ENCODE results near the gene DIP2C. TPM values are rescaled to one million over a fixed set of nuclear protein-coding genes. Genes with fewer than 3 reads are reported as not detected.
"Not testable (repeated sequence)": the region's sequence is repeated elsewhere in the genome, so short reads cannot be mapped to it uniquely, and the experiment has no call there.

Gene DIP2C
- total RNA-seq, 1 donor from 2014 or later = 18.4 TPM

GRCh38 chr10:351770-352334, 337.6 kb downstream of the DIP2C start:
- Histone ChIP-seq H3K4me3 (no peak overlapping the region), H3K27ac (no peak overlapping the region), H3K4me1 (no peaks in the 10 kb centered on the region), H3K9me3 (no peaks in the 10 kb centered on the region), H3K36me3 (peaks cover 0 to 32% of the 10 kb centered on the region in 2 donors), H3K27me3 (no peaks in the 10 kb centered on the region)
- intact Hi-C loops (cut with DNase I) = no loop called here
- DNase-seq (ENCODE audit: extremely low spot score in 2 of 2) = no peak
- TF ChIP-seq POLR2A (IDR thresholded peaks at IDR 0.05) (no peak), CTCF (IDR thresholded peaks at IDR 0.05) (no peak), POLR2AphosphoS5 (IDR thresholded peaks at IDR 0.05; ENCODE audit: insufficient read depth in 1 of 2, low read depth in 1 of 2) (no peak)

GRCh38 chr10:350981-351501, 338.4 kb downstream of the DIP2C start:
- H3K9me3 ChIP-seq = no peaks in the 10 kb centered on the region
- TF ChIP-seq CTCF (IDR thresholded peaks at IDR 0.05) (no peak), POLR2A (IDR thresholded peaks at IDR 0.05) (no peak), POLR2AphosphoS5 (IDR thresholded peaks at IDR 0.05; ENCODE audit: insufficient read depth in 1 of 2, low read depth in 1 of 2) (no peak)
- H3K4me3 ChIP-seq = no peak overlapping the region
- H3K4me1 ChIP-seq = no peaks in the 10 kb centered on the region
- no peaks in the 10 kb centered on the region for H3K27me3 ChIP-seq
- intact Hi-C loops (cut with DNase I) = no loop called here
- H3K27ac ChIP-seq = no peak overlapping the region
- DNase-seq (ENCODE audit: extremely low spot score in 2 of 2) = no peak
- peaks cover 0 to 32% of the 10 kb centered on the region in 2 donors for H3K36me3 ChIP-seq

- no peaks in the 10 kb centered on the region for H3K27me3 ChIP-seq
- TF ChIP-seq POLR2A (IDR thresholded peaks at IDR 0.05) = no peak
- no peak for TF ChIP-seq CTCF (IDR thresholded peaks at IDR 0.05)
- no peak for TF ChIP-seq POLR2AphosphoS5 (IDR thresholded peaks at IDR 0.05; ENCODE audit: insufficient read depth in 1 of 2, low read depth in 1 of 2)
These were observed 340.4 kb downstream of the DIP2C start for GRCh38 chr10:349081-349480.

GRCh38 chr10:348456-348855, 341.0 kb downstream of the DIP2C start:
- Histone ChIP-seq H3K4me3 (no peak overlapping the region), H3K9me3 (no peaks in the 10 kb centered on the region), H3K36me3 (peaks cover 0 to 22% of the 10 kb centered on the region in 2 donors), H3K4me1 (no peaks in the 10 kb centered on the region), H3K27ac (no peak overlapping the region), H3K27me3 (no peaks in the 10 kb centered on the region)
- intact Hi-C loops (cut with DNase I) = no loop called here
- DNase-seq (ENCODE audit: extremely low spot score in 2 of 2) = no peak
- TF ChIP-seq POLR2A (IDR thresholded peaks at IDR 0.05) (no peak), CTCF (IDR thresholded peaks at IDR 0.05) (no peak), POLR2AphosphoS5 (IDR thresholded peaks at IDR 0.05; ENCODE audit: insufficient read depth in 1 of 2, low read depth in 1 of 2) (no peak)

More at GRCh38 chr10:349081-349480, 340.4 kb downstream of the DIP2C start:
- no peaks in the 10 kb centered on the region for H3K9me3 ChIP-seq
- H3K36me3 ChIP-seq = peaks cover 0 to 26% of the 10 kb centered on the region in 2 donors
- no peak overlapping the region for H3K27ac ChIP-seq
- H3K4me3 ChIP-seq = no peak overlapping the region
- H3K4me1 ChIP-seq = no peaks in the 10 kb centered on the region
- no peak for DNase-seq (ENCODE audit: extremely low spot score in 2 of 2)
- intact Hi-C loops (cut with DNase I) = no loop called here

- H3K27ac ChIP-seq; H3K4me1 ChIP-seq; H3K4me3 ChIP-seq; intact Hi-C loops (cut with DNase I); H3K27me3 ChIP-seq; H3K9me3 ChIP-seq; DNase-seq (ENCODE audit: extremely low spot score in 2 of 2): not testable (repeated sequence)
- peaks cover 0 to 22% of the 10 kb centered on the region in 2 donors for H3K36me3 ChIP-seq
These were observed 341.7 kb downstream of the DIP2C start for GRCh38 chr10:347774-348173.

GRCh38 chr10:347190-347589, 342.3 kb downstream of the DIP2C start:
- intact Hi-C loops (cut with DNase I); H3K4me1 ChIP-seq; H3K9me3 ChIP-seq; H3K27ac ChIP-seq; H3K27me3 ChIP-seq; DNase-seq (ENCODE audit: extremely low spot score in 2 of 2); H3K4me3 ChIP-seq: not testable (repeated sequence)
- peaks cover 0 to 22% of the 10 kb centered on the region in 2 donors for H3K36me3 ChIP-seq
